ENCODE data around the gene GTF3C4. TPM values are rescaled to one million over a fixed set of nuclear protein-coding genes. Genes with fewer than 3 reads are reported as not detected.

Gene GTF3C4
- total RNA-seq, 6 experiments from 2014 or later = 4.6 to 6.1 (median 5.5) TPM

GRCh38 chr9:132669698-132670456 lies 387 bp upstream of the GTF3C4 start, which contains the start of gene DDX31:
Gene DDX31, minus strand, starts transcription at chr9:132669983. Its CDS starts 49 bp downstream, at chr9:132669934.
- peak within 1 kb of the TSS; percentile 83 to 99 (median 97) for H3K4me3 ChIP-seq
- TF ChIP-seq CTCF (IDR thresholded peaks at IDR 0.05) (no peak), POLR2A (IDR thresholded peaks at IDR 0.05) (peak; percentile 69)
- H3K9me3 ChIP-seq = no peaks in the 10 kb centered on the region
- peak; percentile 89 to 90 (median 90) for DNase-seq
- H3K27me3 ChIP-seq = no peaks in the 10 kb centered on the region
- H3K4me1 ChIP-seq = peaks cover 0 to 9% (median 0%) of the 10 kb centered on the region in 4 donors
- no peaks in the 10 kb centered on the region for H3K36me3 ChIP-seq
- 2% methylated on average over 9 of the region's 77 CpGs for WGBS (ENCODE audit: insufficient coverage, low coverage, low lambda C conversion rate, missing lambda C conversion rate)
- ATAC-seq = peak; percentile 96 to 97 (median 96)
- intact Hi-C loops (cut with DNase I) = no loop called here
- H3K27ac ChIP-seq = peak within 1 kb of the TSS; percentile 72 to 93 (median 81)

- TF ChIP-seq POLR2A (IDR thresholded peaks at IDR 0.05) (no peak), CTCF (IDR thresholded peaks at IDR 0.05) (no peak)
- Histone ChIP-seq H3K36me3 (no peaks in the 10 kb centered on the region), H3K27ac (no peak overlapping the region), H3K4me3 (peak overlapping the region in 1 of 3 donors; percentile 83), H3K4me1 (peaks cover 0 to 9% (median 0%) of the 10 kb centered on the region in 4 donors), H3K27me3 (no peaks in the 10 kb centered on the region), H3K9me3 (no peaks in the 10 kb centered on the region)
- no peak for ATAC-seq
- intact Hi-C loops (cut with DNase I) = no loop called here
- 84% methylated on average over 6 of the region's 6 CpGs for WGBS (ENCODE audit: insufficient coverage, low coverage, low lambda C conversion rate, missing lambda C conversion rate)
- DNase-seq = no peak
Measured at GRCh38 chr9:132671620-132672412, 1.6 kb downstream of the GTF3C4 start.

DNA sequence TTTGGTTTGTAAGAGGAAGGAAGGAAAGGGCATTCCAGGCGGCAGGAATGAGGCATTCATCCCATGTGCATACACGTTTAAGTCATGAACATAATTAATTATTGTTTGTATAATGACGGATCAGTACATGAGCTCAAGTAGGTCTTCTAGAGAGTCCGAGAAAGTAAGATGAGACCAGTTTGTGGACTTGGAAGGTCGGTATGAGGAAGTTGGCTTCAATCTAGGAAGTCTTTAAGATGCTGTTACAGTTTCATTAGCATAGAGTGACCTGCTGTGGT lies 2.1 kb downstream of the GTF3C4 start:
- ATAC-seq (no peak), DNase-seq (no peak)
- Histone ChIP-seq H3K27me3 (no peaks in the 10 kb centered on the region), H3K36me3 (no peaks in the 10 kb centered on the region), H3K4me3 (no peak overlapping the region), H3K4me1 (peaks cover 0 to 9% (median 0%) of the 10 kb centered on the region in 4 donors), H3K27ac (no peak overlapping the region), H3K9me3 (no peaks in the 10 kb centered on the region)
- WGBS (ENCODE audit: insufficient coverage, low coverage, low lambda C conversion rate, missing lambda C conversion rate) = 46% methylated on average over 5 of the region's 5 CpGs
- intact Hi-C loops (cut with DNase I) = no loop called here
- no peak for TF ChIP-seq CTCF (IDR thresholded peaks at IDR 0.05)

DNA sequence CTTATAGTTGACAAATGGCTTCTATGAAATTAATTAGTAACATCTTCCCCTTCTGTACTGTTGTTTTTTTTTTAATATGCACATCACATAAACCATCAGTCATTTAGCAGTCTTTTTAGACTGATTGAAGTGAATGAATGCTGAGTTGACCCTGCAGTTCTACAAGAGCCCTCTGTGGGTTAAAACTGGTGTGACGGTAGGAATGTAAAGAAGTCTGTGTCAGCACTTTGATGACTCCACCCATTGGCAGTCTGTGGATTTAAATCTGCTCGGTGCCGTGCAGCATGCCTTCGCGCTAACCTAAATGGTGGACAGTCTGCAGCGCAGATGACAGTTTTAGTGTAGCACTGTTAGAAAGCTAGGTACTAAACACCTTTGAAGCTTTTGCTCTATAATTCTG lies 3.1 kb downstream of the GTF3C4 start:
- intact Hi-C loops (cut with DNase I) = no loop called here
- ATAC-seq (no peak), DNase-seq (no peak)
- H3K9me3 ChIP-seq = no peaks in the 10 kb centered on the region
- H3K4me1 ChIP-seq = peaks cover 0 to 4% (median 0%) of the 10 kb centered on the region in 4 donors
- no peak overlapping the region for H3K27ac ChIP-seq
- 67% methylated on average over 6 of the region's 6 CpGs for WGBS (ENCODE audit: insufficient coverage, low coverage, low lambda C conversion rate, missing lambda C conversion rate)
- H3K4me3 ChIP-seq = no peak overlapping the region
- peaks cover 0 to 10% (median 1%) of the 10 kb centered on the region in 4 donors for H3K36me3 ChIP-seq
- no peak for TF ChIP-seq CTCF (IDR thresholded peaks at IDR 0.05)
- TF ChIP-seq POLR2A (IDR thresholded peaks at IDR 0.05) = no peak
- no peaks in the 10 kb centered on the region for H3K27me3 ChIP-seq

All from right lobe of liver (tissue), 6 donors.